C4-2B (cell line): ENCODE results near the gene RNF225.

Experiments
- ZFX ChIP-seq: fragments of 450-650 bp; IDR thresholded peaks from 2 replicates; pipeline ENCODE4 v1.6.1; 2017
- TF ChIP-seq, protein P1 (sequence below): fragments of 450-650 bp; conservative IDR thresholded peaks from 2 replicates; pipeline ENCODE4 v1.5.1; 2017; ENCODE audit warnings: mild to moderate bottlenecking

DNA sequence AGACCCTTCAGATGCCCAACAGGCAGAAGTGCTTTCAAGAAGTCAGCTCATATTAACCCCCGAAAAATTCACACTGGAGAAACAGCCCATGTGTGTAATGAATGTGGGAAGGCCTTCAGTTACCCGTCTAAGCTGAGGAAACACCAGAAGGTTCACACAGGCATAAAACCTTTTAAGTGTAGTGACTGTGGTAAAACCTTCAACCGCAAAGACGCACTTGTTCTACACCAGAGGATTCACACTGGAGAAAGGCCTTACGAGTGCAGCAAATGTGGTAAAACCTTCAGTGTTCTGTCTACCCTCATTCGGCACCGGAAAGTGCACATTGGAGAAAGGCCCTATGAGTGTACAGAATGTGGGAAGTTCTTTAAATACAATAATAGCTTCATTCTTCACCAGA lies 21.6 kb downstream of the RNF225 start:
- TF ChIP-seq, protein P1, sequence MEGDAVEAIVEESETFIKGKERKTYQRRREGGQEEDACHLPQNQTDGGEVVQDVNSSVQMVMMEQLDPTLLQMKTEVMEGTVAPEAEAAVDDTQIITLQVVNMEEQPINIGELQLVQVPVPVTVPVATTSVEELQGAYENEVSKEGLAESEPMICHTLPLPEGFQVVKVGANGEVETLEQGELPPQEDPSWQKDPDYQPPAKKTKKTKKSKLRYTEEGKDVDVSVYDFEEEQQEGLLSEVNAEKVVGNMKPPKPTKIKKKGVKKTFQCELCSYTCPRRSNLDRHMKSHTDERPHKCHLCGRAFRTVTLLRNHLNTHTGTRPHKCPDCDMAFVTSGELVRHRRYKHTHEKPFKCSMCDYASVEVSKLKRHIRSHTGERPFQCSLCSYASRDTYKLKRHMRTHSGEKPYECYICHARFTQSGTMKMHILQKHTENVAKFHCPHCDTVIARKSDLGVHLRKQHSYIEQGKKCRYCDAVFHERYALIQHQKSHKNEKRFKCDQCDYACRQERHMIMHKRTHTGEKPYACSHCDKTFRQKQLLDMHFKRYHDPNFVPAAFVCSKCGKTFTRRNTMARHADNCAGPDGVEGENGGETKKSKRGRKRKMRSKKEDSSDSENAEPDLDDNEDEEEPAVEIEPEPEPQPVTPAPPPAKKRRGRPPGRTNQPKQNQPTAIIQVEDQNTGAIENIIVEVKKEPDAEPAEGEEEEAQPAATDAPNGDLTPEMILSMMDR: no peak
- no peak for TF ChIP-seq ZFX
